WTC11 (cell line): ENCODE results near the gene ITGA11. TPM values are rescaled to one million over a fixed set of nuclear protein-coding genes. Genes with fewer than 3 reads are reported as not detected.

Experiments
- ATAC-seq: fragments of 200-7000 bp; cut with Tn5 transposase; 2 replicates; pipeline ENCODE4 v1.10.0; 2021; ENCODE audit warnings: mild to moderate bottlenecking, moderate library complexity
- CTCF ChIA-PET: fragments of 300-600 bp; sonication (Branson Sonifier 250); formaldehyde crosslinking; loops from one replicate; lab custom pipeline; 2021; ENCODE audit warnings: antibody characterized with exemption; lab: Charles Lee
- POLR2A ChIA-PET: fragments of 350-600 bp; sonication (Branson Sonifier 250); formaldehyde crosslinking; loops from one replicate; lab custom pipeline; 2021; ENCODE audit warnings: antibody characterized with exemption; lab: Charles Lee
- DNase-seq: peaks from one replicate; pipeline ENCODE4 v3.0.0; 2021; ENCODE audit warnings: low spot score
- H3K27ac Mint-ChIP-seq: 2 replicates; pipeline ENCODE4 v1.8.0; 2021; ENCODE audit warnings: mixed read lengths
- H3K27me3 Mint-ChIP-seq: 2 replicates; pipeline ENCODE4 v1.8.0; 2021; ENCODE audit warnings: low read depth, mild to moderate bottlenecking, moderate library complexity, mixed read lengths
- H3K36me3 Mint-ChIP-seq: 2 replicates; pipeline ENCODE4 v1.8.0; 2021; ENCODE audit warnings: mixed read lengths
- H3K4me1 Mint-ChIP-seq: 2 replicates; pipeline ENCODE4 v1.8.0; 2022; ENCODE audit warnings: mixed read lengths
- H3K4me3 Mint-ChIP-seq: 2 replicates; pipeline ENCODE4 v1.8.0; 2021; ENCODE audit warnings: mild to moderate bottlenecking, moderate library complexity, mixed read lengths
- H3K9me3 Mint-ChIP-seq: 2 replicates; pipeline ENCODE4 v1.8.0; 2021; ENCODE audit warnings: mixed read lengths
- ATF2 ChIP-seq: sonication (generic); formaldehyde crosslinking; IDR thresholded peaks from 2 replicates; pipeline ENCODE4 v1.8.1; 2022; ENCODE audit warnings: low read depth, missing genetic modification reagents, borderline replicate concordance
- ATF6 ChIP-seq: sonication (generic); formaldehyde crosslinking; IDR thresholded peaks from 2 replicates; pipeline ENCODE4 v1.8.1; 2023; ENCODE audit warnings: mild to moderate bottlenecking, missing genetic modification reagents
- FOXP1 ChIP-seq: sonication (generic); formaldehyde crosslinking; IDR thresholded peaks from 2 replicates; pipeline ENCODE4 v1.8.0; 2022; ENCODE audit warnings: missing genetic modification reagents, mild to moderate bottlenecking, moderate library complexity, borderline replicate concordance
- HMGA2 ChIP-seq: fragments of 250-450 bp; sonication (Bioruptor Pico); IDR thresholded peaks from 2 replicates; pipeline ENCODE4 v1.4.0; 2021; ENCODE audit warnings: mild to moderate bottlenecking, moderate library complexity
- NFYB ChIP-seq: sonication (generic); formaldehyde crosslinking; conservative IDR thresholded peaks from 2 replicates; pipeline ENCODE4 v1.8.0; 2022; ENCODE audit warnings: low read depth, missing genetic modification reagents
- SMAD4 ChIP-seq: sonication (generic); formaldehyde crosslinking; IDR thresholded peaks from 2 replicates; pipeline ENCODE4 v1.8.0; 2022; ENCODE audit warnings: mild to moderate bottlenecking, missing genetic modification reagents
- SOX15 ChIP-seq: fragments of 250-450 bp; sonication (Bioruptor Pico); IDR thresholded peaks from 2 replicates; pipeline ENCODE4 v1.9.0; 2021; ENCODE audit warnings: mild to moderate bottlenecking
- USF2 ChIP-seq: sonication (generic); formaldehyde crosslinking; IDR thresholded peaks from 2 replicates; pipeline ENCODE4 v1.8.1; 2023; ENCODE audit warnings: mild to moderate bottlenecking, missing genetic modification reagents, moderate library complexity
- ZMAT4 ChIP-seq: fragments of 250-450 bp; sonication (Bioruptor Pico); IDR thresholded peaks from 2 replicates; pipeline ENCODE4 v1.9.0; 2021; ENCODE audit warnings: mild to moderate bottlenecking
- ZNF263 ChIP-seq: sonication (generic); formaldehyde crosslinking; IDR thresholded peaks from 2 replicates; pipeline ENCODE4 v1.8.1; 2022; ENCODE audit warnings: low read depth, mild to moderate bottlenecking, moderate library complexity, missing genetic modification reagents
- ZNF425 ChIP-seq: fragments of 250-450 bp; sonication (Bioruptor Pico); conservative IDR thresholded peaks from 2 replicates; pipeline ENCODE4 v1.9.0; 2021; ENCODE audit warnings: mild to moderate bottlenecking
- ZNF512 ChIP-seq: sonication (generic); formaldehyde crosslinking; IDR thresholded peaks from 2 replicates; pipeline ENCODE4 v1.8.1; 2022; ENCODE audit warnings: missing genetic modification reagents, borderline replicate concordance
- ZSCAN18 ChIP-seq: fragments of 250-450 bp; sonication (Bioruptor Pico); IDR thresholded peaks from 2 replicates; pipeline ENCODE4 v2.1.2; 2022; ENCODE audit warnings: mild to moderate bottlenecking, moderate library complexity
- total RNA-seq: library from RNA; stranded (reverse); gene quantifications from 3 replicates; pipeline ENCODE4 v1.2.3, GENCODE V29; 2021

Gene ITGA11
- total RNA-seq, 1 experiment from 2014 or later, result 0.15 TPM

GRCh38 chr15:68419301-68420175 lies 12.4 kb downstream of the ITGA11 start (continued):
- TF ChIP-seq NFYB (CRISPR knock-in tag), result no peak
- no peak for TF ChIP-seq ATF6 (CRISPR knock-in tag)
- TF ChIP-seq ATF2, result no peak
- TF ChIP-seq USF2 (CRISPR knock-in tag), result no peak
- TF ChIP-seq SMAD4 (CRISPR knock-in tag), result no peak
- TF ChIP-seq ZSCAN18 (CRISPR knock-in tag), result no peak
- TF ChIP-seq ZNF425 (CRISPR knock-in tag), result no peak

GRCh38 chr15:68418611-68419161 lies 13.3 kb downstream of the ITGA11 start:
- Mint-ChIP-seq H3K4me3 (no peak overlapping the region), H3K36me3 (no peaks in the 10 kb centered on the region), H3K9me3 (no peaks in the 10 kb centered on the region), H3K27me3 (peaks cover 8% of the 10 kb centered on the region), H3K4me1 (peaks cover 23% of the 10 kb centered on the region), H3K27ac (no peak overlapping the region)
- ChIA-PET CTCF (interaction anchor here (1.0 to 2.7 kb wide), 3 partner anchors 112 to 255 kb away, joined by 3 to 6 read pairs (median 6); no protein-coding TSS in a partner anchor), POLR2A (interaction anchor here (0.6 kb wide), 1 partner anchor 54 kb away, joined by 3 read pairs; no protein-coding TSS in a partner anchor)
- ATAC-seq (no peak; the same call in 1 of the 2 replicates), DNase-seq (no peak)
- TF ChIP-seq HMGA2 (CRISPR knock-in tag), result no peak
- no peak for TF ChIP-seq ZMAT4 (CRISPR knock-in tag)
- TF ChIP-seq ZNF512 (CRISPR knock-in tag), result no peak
- TF ChIP-seq FOXP1 (CRISPR knock-in tag), result no peak
- no peak for TF ChIP-seq SOX15 (CRISPR knock-in tag)
- TF ChIP-seq ATF6 (CRISPR knock-in tag), result no peak
- no peak for TF ChIP-seq ZNF263 (CRISPR knock-in tag)
